Measurements from ENCODE around the gene TRAF7.
"Not testable (repeated sequence)": the region's sequence is repeated elsewhere in the genome, so short reads cannot be mapped to it uniquely, and the experiment has no call there.

TRAF7 gene

DNA sequence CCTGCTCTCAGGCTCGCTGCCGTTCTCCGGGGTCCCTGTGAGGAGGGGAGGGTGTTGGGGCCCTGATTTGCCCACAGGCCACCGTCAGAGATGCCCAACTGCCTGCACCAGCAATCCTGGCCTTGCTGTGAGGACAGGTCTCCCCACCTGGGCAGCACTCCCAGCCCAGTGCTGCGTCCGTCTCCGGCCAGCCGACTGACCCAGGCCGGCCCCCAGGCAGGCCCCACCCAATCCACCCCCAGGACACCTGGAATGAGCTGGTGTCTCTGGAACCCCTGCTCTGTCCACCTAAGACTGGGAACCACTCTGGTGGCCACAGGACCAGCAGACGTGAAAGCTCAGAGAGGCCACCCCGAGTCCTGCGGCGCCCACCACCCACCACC lies 40.0 kb upstream of the TRAF7 start:
- H3K27me3 ChIP-seq (ENCODE audit: insufficient read depth, low read length): no peaks in the 10 kb centered on the region
- no peaks in the 10 kb centered on the region for H3K36me3 ChIP-seq (ENCODE audit: insufficient read depth, low read length)
- no peak overlapping the region for H3K27ac ChIP-seq (ENCODE audit: low read depth, low read length, poor library complexity, severe bottlenecking)
- H3K4me3 ChIP-seq (ENCODE audit: low read depth, low read length, poor library complexity, severe bottlenecking): no peak overlapping the region
- H4K20me1 ChIP-seq (ENCODE audit: insufficient read depth, low read length): no peaks in the 10 kb centered on the region
- H3K4me1 ChIP-seq (ENCODE audit: insufficient read depth, low read length, severe bottlenecking): no peaks in the 10 kb centered on the region
- H2AFZ ChIP-seq (ENCODE audit: low read length): no peak overlapping the region
- H3F3A ChIP-seq (ENCODE audit: insufficient read depth, low read length): no peaks in the 10 kb centered on the region
- no peaks in the 10 kb centered on the region for H3K9me2 ChIP-seq (ENCODE audit: low read depth, low read length)
- no peak overlapping the region for H3K9ac ChIP-seq (ENCODE audit: low read length)
- no peaks in the 10 kb centered on the region for H3K9me3 ChIP-seq (ENCODE audit: low read length)
- TF ChIP-seq, protein P1, sequence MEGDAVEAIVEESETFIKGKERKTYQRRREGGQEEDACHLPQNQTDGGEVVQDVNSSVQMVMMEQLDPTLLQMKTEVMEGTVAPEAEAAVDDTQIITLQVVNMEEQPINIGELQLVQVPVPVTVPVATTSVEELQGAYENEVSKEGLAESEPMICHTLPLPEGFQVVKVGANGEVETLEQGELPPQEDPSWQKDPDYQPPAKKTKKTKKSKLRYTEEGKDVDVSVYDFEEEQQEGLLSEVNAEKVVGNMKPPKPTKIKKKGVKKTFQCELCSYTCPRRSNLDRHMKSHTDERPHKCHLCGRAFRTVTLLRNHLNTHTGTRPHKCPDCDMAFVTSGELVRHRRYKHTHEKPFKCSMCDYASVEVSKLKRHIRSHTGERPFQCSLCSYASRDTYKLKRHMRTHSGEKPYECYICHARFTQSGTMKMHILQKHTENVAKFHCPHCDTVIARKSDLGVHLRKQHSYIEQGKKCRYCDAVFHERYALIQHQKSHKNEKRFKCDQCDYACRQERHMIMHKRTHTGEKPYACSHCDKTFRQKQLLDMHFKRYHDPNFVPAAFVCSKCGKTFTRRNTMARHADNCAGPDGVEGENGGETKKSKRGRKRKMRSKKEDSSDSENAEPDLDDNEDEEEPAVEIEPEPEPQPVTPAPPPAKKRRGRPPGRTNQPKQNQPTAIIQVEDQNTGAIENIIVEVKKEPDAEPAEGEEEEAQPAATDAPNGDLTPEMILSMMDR (IDR thresholded peaks at IDR 0.05; ENCODE audit: low read length): no peak
- no peak for TF ChIP-seq EZH2 (IDR thresholded peaks at IDR 0.05; ENCODE audit: borderline replicate concordance, low read length)
- H3K79me2 ChIP-seq (ENCODE audit: insufficient read depth, low read length): no peaks in the 10 kb centered on the region
- no peak overlapping the region for H3K4me2 ChIP-seq (ENCODE audit: low read length)

DNA sequence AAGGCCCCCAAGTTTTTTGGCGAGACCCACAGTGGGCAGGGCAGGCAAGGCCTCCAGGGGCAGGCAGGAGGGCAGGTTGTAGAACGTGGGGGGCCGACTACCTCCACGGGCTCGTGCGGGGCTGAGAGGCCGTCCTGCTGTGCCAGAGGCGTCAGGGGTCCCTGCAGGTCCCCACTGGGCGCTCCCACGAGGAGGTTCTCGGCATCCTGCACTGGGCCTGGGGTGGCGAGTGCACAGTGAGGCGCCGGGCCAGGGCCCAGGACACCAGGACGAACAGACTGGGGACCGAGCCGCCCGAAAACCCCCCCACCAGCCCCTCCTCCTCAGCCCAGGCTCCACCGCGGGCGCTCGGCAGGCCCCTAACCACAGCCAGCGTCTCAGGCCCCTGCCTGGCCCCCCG lies 39.2 kb upstream of the TRAF7 start:
- H3K36me3 ChIP-seq (ENCODE audit: insufficient read depth, low read length); H3K79me2 ChIP-seq (ENCODE audit: insufficient read depth, low read length); H3K9ac ChIP-seq (ENCODE audit: low read length); H3K9me3 ChIP-seq (ENCODE audit: low read length); H3K4me3 ChIP-seq (ENCODE audit: low read depth, low read length, poor library complexity, severe bottlenecking); H3K4me1 ChIP-seq (ENCODE audit: insufficient read depth, low read length, severe bottlenecking); H3K4me2 ChIP-seq (ENCODE audit: low read length); H3K27me3 ChIP-seq (ENCODE audit: insufficient read depth, low read length); H3K27ac ChIP-seq (ENCODE audit: low read depth, low read length, poor library complexity, severe bottlenecking); H3F3A ChIP-seq (ENCODE audit: insufficient read depth, low read length); H3K9me2 ChIP-seq (ENCODE audit: low read depth, low read length); H2AFZ ChIP-seq (ENCODE audit: low read length); H4K20me1 ChIP-seq (ENCODE audit: insufficient read depth, low read length): not testable (repeated sequence)

DNA sequence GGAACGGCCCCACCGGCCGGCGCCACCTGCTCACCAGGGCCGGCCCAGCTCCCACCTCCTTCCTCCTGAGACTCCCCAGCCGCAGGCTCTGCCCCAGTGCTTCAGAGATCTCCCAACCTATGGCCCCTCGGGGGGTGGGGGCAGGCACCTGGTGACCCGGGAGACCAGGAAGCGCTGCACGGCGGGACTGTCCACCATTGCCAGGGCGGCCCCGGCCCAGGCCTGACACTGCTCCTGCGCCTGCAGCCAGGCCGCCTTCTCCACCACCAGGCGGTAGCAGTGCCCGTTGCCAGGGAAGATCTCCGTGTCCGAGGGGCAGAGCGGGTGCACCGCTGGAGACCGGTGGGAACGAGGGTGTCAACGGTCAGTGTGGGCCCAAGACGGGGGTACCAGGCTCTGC lies 38.2 kb upstream of the TRAF7 start:
- H4K20me1 ChIP-seq (ENCODE audit: insufficient read depth, low read length); H3K79me2 ChIP-seq (ENCODE audit: insufficient read depth, low read length); H2AFZ ChIP-seq (ENCODE audit: low read length): not testable (repeated sequence)

DNA sequence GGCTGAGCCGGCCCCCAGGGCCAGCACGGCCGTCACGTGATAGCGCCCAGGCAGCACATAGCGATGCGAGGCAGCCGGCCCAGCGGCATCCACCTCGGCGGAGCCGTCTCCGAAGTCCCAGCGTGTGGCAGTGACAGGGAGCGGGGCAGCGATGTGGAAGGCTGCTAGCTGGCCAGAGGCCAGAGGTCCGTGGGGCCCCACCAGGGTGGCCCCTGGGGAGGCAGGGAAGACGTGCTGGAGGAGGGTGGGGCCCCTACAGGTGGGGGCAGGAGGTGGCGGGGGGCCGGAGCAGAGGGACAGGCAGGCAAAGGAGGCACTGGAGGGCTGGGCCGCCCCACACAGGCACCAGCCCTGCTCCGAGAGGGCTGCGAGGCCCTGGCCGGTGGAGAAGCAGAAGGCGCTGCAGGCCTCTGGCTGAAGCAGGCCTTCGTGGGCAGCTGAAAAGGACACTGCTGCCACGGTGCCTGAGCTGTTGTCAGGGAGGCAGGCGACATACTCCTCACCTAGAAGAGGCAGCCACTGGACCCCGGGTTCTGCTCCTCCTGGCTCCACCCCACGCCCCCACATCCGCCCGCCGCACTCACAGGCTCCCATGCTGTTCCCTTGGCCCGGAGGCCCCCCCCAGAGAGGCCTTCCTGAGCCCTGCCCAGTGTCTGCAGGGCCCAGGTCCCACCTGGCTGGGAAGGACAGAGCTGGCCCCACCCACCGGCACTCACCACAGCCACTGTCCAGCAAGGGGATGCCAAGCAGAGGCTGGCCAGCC lies 37.4 kb upstream of the TRAF7 start:
- not testable (repeated sequence) for H3K9ac ChIP-seq (ENCODE audit: low read length); H3K9me3 ChIP-seq (ENCODE audit: low read length); H4K20me1 ChIP-seq (ENCODE audit: insufficient read depth, low read length); H3K79me2 ChIP-seq (ENCODE audit: insufficient read depth, low read length); H3K4me3 ChIP-seq (ENCODE audit: low read depth, low read length, poor library complexity, severe bottlenecking); H3K4me2 ChIP-seq (ENCODE audit: low read length); H3K9me2 ChIP-seq (ENCODE audit: low read depth, low read length); H3F3A ChIP-seq (ENCODE audit: insufficient read depth, low read length); H3K36me3 ChIP-seq (ENCODE audit: insufficient read depth, low read length); H2AFZ ChIP-seq (ENCODE audit: low read length); H3K27me3 ChIP-seq (ENCODE audit: insufficient read depth, low read length); H3K4me1 ChIP-seq (ENCODE audit: insufficient read depth, low read length, severe bottlenecking); H3K27ac ChIP-seq (ENCODE audit: low read depth, low read length, poor library complexity, severe bottlenecking)

More for the DNA sequence above, 38.2 kb upstream of the TRAF7 start:
- H3K9ac ChIP-seq (ENCODE audit: low read length); H3K9me2 ChIP-seq (ENCODE audit: low read depth, low read length); H3F3A ChIP-seq (ENCODE audit: insufficient read depth, low read length); H3K27me3 ChIP-seq (ENCODE audit: insufficient read depth, low read length); H3K36me3 ChIP-seq (ENCODE audit: insufficient read depth, low read length); H3K9me3 ChIP-seq (ENCODE audit: low read length); H3K4me2 ChIP-seq (ENCODE audit: low read length); H3K4me3 ChIP-seq (ENCODE audit: low read depth, low read length, poor library complexity, severe bottlenecking); H3K4me1 ChIP-seq (ENCODE audit: insufficient read depth, low read length, severe bottlenecking); H3K27ac ChIP-seq (ENCODE audit: low read depth, low read length, poor library complexity, severe bottlenecking): not testable (repeated sequence)

DNA sequence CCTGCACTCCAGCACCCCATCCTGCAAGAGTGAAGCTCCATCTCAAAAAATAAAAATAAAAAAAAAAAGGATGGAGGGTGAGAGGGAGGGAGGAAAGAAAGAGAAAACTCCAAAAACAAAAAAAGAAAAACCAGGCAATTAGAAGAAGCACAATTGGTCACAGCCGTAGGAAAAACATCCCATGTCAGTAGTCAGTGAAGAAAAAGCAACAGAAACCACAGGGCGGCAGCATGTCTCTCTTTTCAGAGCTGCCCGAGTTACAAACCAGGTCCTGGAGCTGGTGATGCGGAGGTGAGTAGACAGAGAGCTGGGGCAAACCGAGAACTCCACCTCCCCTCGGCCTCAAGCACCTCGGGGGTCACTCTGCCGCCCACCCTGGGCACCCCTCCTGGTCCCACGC lies 34.3 kb upstream of the TRAF7 start:
- TF ChIP-seq, protein P1 (IDR thresholded peaks at IDR 0.05; ENCODE audit: low read length): peak; percentile 37; the same call in 1 of the 2 replicates
- not testable (repeated sequence) for H2AFZ ChIP-seq (ENCODE audit: low read length); H3K79me2 ChIP-seq (ENCODE audit: insufficient read depth, low read length); H4K20me1 ChIP-seq (ENCODE audit: insufficient read depth, low read length); H3F3A ChIP-seq (ENCODE audit: insufficient read depth, low read length); H3K9me3 ChIP-seq (ENCODE audit: low read length); H3K36me3 ChIP-seq (ENCODE audit: insufficient read depth, low read length); H3K27me3 ChIP-seq (ENCODE audit: insufficient read depth, low read length); H3K9ac ChIP-seq (ENCODE audit: low read length); H3K27ac ChIP-seq (ENCODE audit: low read depth, low read length, poor library complexity, severe bottlenecking); H3K4me3 ChIP-seq (ENCODE audit: low read depth, low read length, poor library complexity, severe bottlenecking); H3K4me2 ChIP-seq (ENCODE audit: low read length); H3K9me2 ChIP-seq (ENCODE audit: low read depth, low read length); H3K4me1 ChIP-seq (ENCODE audit: insufficient read depth, low read length, severe bottlenecking)
